ENCODE data around the gene RAB3A.

DNA sequence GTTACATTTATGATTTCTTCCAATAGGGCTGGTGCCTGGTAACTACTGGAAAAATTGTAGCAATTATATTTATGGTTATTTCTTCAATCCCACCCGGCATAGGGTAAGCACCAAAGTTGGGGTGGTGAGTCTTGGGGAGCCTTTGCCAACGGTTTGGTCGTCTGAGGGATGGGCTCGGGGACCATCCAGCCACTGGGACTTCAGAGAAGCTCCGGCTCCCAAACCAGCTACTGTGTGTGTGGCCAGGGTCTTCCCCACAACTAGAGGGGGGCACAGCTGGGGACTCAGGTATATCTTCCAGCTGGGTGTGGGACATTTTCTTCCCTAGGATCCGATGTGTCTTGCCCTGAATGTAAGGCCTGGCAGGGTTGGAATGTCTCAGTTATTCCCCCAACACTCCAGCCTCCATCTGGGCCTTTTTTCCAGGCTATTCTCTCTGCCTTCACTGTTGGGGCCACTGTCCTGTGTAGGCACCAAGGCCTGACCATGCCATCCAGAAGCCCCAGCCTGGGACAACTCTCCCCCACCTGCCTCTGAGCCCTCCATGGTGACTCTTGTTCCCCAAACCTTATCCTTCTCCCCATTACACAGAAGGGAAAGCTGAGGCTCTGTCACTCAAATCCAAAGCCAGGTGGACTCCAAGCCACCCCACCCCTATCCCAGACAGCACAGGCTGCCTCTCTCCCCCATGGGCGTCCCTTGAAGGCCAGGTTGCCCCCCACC lies 31.4 kb downstream of the RAB3A start:
- TF ChIP-seq EZH2 (IDR thresholded peaks at IDR 0.05; ENCODE audit: insufficient read depth, poor library complexity, severe bottlenecking) (no peak), EZH2phosphoT487 (IDR thresholded peaks at IDR 0.05; ENCODE audit: insufficient read depth, low read depth) (no peak)

All from GM23248 (cell line).